Uterus (tissue), 2 donors: ENCODE data around the gene CST9L.

ENCODE experiments used
- POLR2A ChIP-seq, 2 donors: fragments of 450-650 bp; IDR thresholded peaks; one replicate each; pipeline ENCODE4 v1.6.1; 2016; ENCODE audit warnings: antibody characterized with exemption in 2 of 2, mild to moderate bottlenecking in 1 of 2, moderate library complexity in 1 of 2
- TF ChIP-seq, protein P1 (sequence below), 4 experiments: fragments of 200-600 bp in 2 of 4; fragments of 450-650 bp in 2 of 4; sonication (generic) in 2 of 4; IDR thresholded peaks; one replicate each; pipeline ENCODE4 v1.5.1; 2016 to 2019; ENCODE audit warnings: antibody characterized with exemption in 4 of 4, mild to moderate bottlenecking in 2 of 4, moderate library complexity in 1 of 4

DNA sequence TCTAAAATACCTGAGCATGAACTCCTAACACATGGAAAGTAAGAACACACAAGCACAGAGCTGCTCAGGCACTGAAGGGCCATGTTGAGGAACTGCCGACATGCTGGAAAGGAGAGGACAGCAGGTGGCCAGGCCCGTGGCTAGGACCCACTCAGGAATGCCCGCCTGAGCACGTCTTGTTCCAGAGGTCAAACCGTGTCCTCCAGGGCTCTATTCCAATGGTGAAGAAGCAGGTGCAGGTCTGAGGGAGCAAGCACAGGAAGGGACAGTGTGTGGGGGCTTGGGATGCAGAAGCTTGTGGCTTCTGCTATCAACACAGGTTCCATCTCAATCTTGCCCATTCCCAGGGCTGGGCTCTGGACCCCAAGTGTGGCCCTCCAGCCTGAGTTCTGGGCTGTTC, 20.7 kb downstream of the CST9L start:
- TF ChIP-seq, protein P1, sequence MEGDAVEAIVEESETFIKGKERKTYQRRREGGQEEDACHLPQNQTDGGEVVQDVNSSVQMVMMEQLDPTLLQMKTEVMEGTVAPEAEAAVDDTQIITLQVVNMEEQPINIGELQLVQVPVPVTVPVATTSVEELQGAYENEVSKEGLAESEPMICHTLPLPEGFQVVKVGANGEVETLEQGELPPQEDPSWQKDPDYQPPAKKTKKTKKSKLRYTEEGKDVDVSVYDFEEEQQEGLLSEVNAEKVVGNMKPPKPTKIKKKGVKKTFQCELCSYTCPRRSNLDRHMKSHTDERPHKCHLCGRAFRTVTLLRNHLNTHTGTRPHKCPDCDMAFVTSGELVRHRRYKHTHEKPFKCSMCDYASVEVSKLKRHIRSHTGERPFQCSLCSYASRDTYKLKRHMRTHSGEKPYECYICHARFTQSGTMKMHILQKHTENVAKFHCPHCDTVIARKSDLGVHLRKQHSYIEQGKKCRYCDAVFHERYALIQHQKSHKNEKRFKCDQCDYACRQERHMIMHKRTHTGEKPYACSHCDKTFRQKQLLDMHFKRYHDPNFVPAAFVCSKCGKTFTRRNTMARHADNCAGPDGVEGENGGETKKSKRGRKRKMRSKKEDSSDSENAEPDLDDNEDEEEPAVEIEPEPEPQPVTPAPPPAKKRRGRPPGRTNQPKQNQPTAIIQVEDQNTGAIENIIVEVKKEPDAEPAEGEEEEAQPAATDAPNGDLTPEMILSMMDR (IDR thresholded peaks at IDR 0.05), result no peak
- TF ChIP-seq POLR2A (IDR thresholded peaks at IDR 0.05), result no peak
